CD4-positive, alpha-beta memory T cell (primary cell): ENCODE data around the gene VPS35L. TPM values are rescaled to one million over a fixed set of nuclear protein-coding genes. Genes with fewer than 3 reads are reported as not detected.
"Not testable (repeated sequence)": the region's sequence is repeated elsewhere in the genome, so short reads cannot be mapped to it uniquely, and the experiment has no call there.

Experiments
- CTCF ChIA-PET: fragments of 350-600 bp; sonication (Branson Sonifier 250); formaldehyde crosslinking; loops from one replicate; lab custom pipeline; 2021; ENCODE audit warnings: inconsistent platforms; ENCODE audit not compliant: partially characterized antibody; lab: Charles Lee
- POLR2A ChIA-PET: fragments of 350-600 bp; sonication (Branson Sonifier 250); formaldehyde crosslinking; loops from one replicate; lab custom pipeline; 2021; ENCODE audit not compliant: partially characterized antibody; lab: Charles Lee
- DNase-seq, 5 donors: peaks; one replicate each; pipeline versions ENCODE4 v3.0.0 to v3.0.0-alpha.2; 2020 to 2022; ENCODE audit warnings: mixed read lengths in 1 of 5
- H3K27ac ChIP-seq: one replicate; pipeline ENCODE4 v1.7.0; 2013; ENCODE audit warnings: low read depth, low read length
- H3K27me3 ChIP-seq: 2 replicates; pipeline ENCODE4 v1.7.0; 2013; ENCODE audit warnings: mild to moderate bottlenecking, low read length, moderate library complexity; ENCODE audit not compliant: insufficient read depth
- H3K36me3 ChIP-seq: 2 replicates; pipeline ENCODE4 v1.7.0; 2013; ENCODE audit warnings: mild to moderate bottlenecking, low read length, moderate library complexity; ENCODE audit not compliant: insufficient read depth
- H3K4me1 ChIP-seq: 2 replicates; pipeline ENCODE4 v1.7.0; 2013; ENCODE audit warnings: mild to moderate bottlenecking, low read length, moderate library complexity; ENCODE audit not compliant: insufficient read depth
- H3K4me3 ChIP-seq, 2 donors: one replicate each; pipeline ENCODE4 v1.7.0; 2013; ENCODE audit warnings: low read length in 2 of 2, mild to moderate bottlenecking in 1 of 2
- H3K9me3 ChIP-seq, 2 donors: one replicate each; pipeline ENCODE4 v1.7.0; 2013; ENCODE audit warnings: low read length in 2 of 2, control low read depth in 1 of 2; ENCODE audit not compliant: control insufficient read depth in 1 of 2
- H3K27ac Mint-ChIP-seq, 7 donors: one replicate each; pipeline ENCODE4 v1.8.0; 2020 to 2021; ENCODE audit warnings: mixed read lengths in 7 of 7, mild to moderate bottlenecking in 6 of 7, inconsistent platforms in 3 of 7, moderate library complexity in 3 of 7
- H3K27me3 Mint-ChIP-seq, 2 donors: one replicate each; pipeline ENCODE4 v1.8.0; 2020 to 2021; ENCODE audit warnings: mixed read lengths in 2 of 2
- H3K36me3 Mint-ChIP-seq, 2 donors: one replicate each; pipeline ENCODE4 v1.8.0; 2020 to 2021; ENCODE audit warnings: mixed read lengths in 2 of 2, inconsistent platforms in 1 of 2, mild to moderate bottlenecking in 1 of 2
- H3K4me1 Mint-ChIP-seq, 4 donors: one replicate each; pipeline ENCODE4 v1.8.0; 2020 to 2021; ENCODE audit warnings: mixed read lengths in 4 of 4, mild to moderate bottlenecking in 1 of 4
- H3K4me3 Mint-ChIP-seq, 8 donors: one replicate each; pipeline ENCODE4 v1.8.0; 2020 to 2021; ENCODE audit warnings: mixed read lengths in 8 of 8, mild to moderate bottlenecking in 7 of 8, moderate library complexity in 6 of 8, inconsistent platforms in 3 of 8
- H3K9me3 Mint-ChIP-seq, 8 donors: one replicate each; pipeline ENCODE4 v1.8.0; 2020 to 2021; ENCODE audit warnings: mixed read lengths in 8 of 8, mild to moderate bottlenecking in 5 of 8, inconsistent platforms in 3 of 8, moderate library complexity in 1 of 8
- intact Hi-C: fragments of 100-400 bp; cut with micrococcal nuclease; formaldehyde crosslinking; loops from one replicate; pipeline ENCODE4 v1.15.1; 2023
- polyA plus RNA-seq, 2 donors: library from polyadenylated mRNA; unstranded; fragments of 300-500 nt; fragmentation: Illumina TruSeq; gene quantifications; one replicate each; pipeline ENCODE4 v1.2.3, GENCODE V29; 2021
- total RNA-seq, 2 experiments: library from RNA; stranded (reverse); gene quantifications; one replicate each; pipeline ENCODE4 v1.2.3, GENCODE V29; 2021

VPS35L gene
- total and polyA plus RNA-seq, 4 experiments from 2014 or later, result 42.2 to 52.9 (median 48.6) TPM

DNA sequence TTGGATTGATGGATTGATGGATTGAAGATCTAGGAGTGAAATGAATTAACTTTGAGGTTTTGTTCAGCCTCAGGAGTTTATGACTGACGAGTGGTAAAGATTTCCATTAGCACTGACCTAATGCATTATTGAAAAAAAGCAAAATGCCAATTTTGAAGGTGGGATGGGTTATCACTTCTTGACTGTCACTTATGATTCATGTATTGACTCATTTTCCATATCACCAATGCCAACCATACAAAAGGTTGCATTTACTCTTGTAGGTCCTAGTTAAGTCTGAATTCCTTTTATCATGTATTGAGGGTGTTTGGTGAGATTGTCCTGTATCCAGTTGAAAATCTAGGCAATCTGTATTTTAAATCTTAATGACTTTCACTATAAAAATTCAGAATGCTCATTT is 104.9 kb downstream of the VPS35L start:
- intact Hi-C loops, result no loop called here
- Mint-ChIP-seq H3K4me3 (no peak overlapping the region), H3K27me3 (no peaks in the 10 kb centered on the region), H3K4me1 (peaks cover 0 to 3% (median 0%) of the 10 kb centered on the region in 4 donors), H3K36me3 (peaks cover 48 to 65% of the 10 kb centered on the region in 2 donors), H3K27ac (peak overlapping the region in 1 of 7 donors; percentile 57), H3K9me3 (peaks cover 0 to 3% (median 0%) of the 10 kb centered on the region in 8 donors)
- POLR2A ChIA-PET, result no interaction called here
- H3K36me3 ChIP-seq, result no peaks in the 10 kb centered on the region
- CTCF ChIA-PET, result no interaction called here
- H3K27me3 ChIP-seq, result no peaks in the 10 kb centered on the region
- no peak for DNase-seq
- H3K4me3 ChIP-seq, result no peak overlapping the region
- H3K9me3 ChIP-seq, result no peaks in the 10 kb centered on the region
- no peak overlapping the region for H3K27ac ChIP-seq
- no peaks in the 10 kb centered on the region for H3K4me1 ChIP-seq

DNA sequence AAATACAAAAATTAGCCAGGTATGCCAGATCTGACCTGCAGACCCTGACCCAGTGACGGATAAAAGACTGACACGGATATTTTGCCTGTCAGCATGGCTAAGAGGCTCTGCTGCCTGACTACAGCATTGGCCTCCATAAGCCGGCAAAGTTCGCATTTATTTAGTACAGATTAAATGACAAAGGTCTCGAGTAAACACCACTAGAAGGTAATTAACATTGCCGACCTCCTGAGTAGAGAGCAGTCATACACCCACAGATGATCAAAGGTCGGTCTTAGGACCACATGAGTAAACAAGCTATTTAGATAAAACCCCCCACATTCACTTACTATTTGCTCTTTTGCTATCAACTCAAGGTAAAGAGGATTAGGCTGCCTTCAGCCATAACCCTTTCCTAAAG is 106.8 kb downstream of the VPS35L start:
- Histone ChIP-seq H3K27me3 (no peaks in the 10 kb centered on the region), H3K36me3 (no peaks in the 10 kb centered on the region), H3K4me3 (no peak overlapping the region), H3K27ac (no peak overlapping the region), H3K9me3 (no peaks in the 10 kb centered on the region), H3K4me1 (no peaks in the 10 kb centered on the region)
- ChIA-PET POLR2A (interaction anchor here (1.2 kb wide), 1 partner anchor 11 kb away, joined by 3 read pairs; no protein-coding TSS in a partner anchor), CTCF (interaction anchor here (1.1 kb wide), 1 partner anchor 17 kb away, joined by 3 read pairs; no protein-coding TSS in a partner anchor)
- H3K36me3 Mint-ChIP-seq, result peaks cover 48 to 60% of the 10 kb centered on the region in 2 donors
- no peaks in the 10 kb centered on the region for H3K27me3 Mint-ChIP-seq
- intact Hi-C loops, result no loop called here
- H3K4me3 Mint-ChIP-seq, result no peak overlapping the region
- peaks cover 0 to 5% (median 0%) of the 10 kb centered on the region in 8 donors for H3K9me3 Mint-ChIP-seq
- no peak for DNase-seq
- H3K4me1 Mint-ChIP-seq, result peaks cover 0 to 3% (median 0%) of the 10 kb centered on the region in 4 donors
- H3K27ac Mint-ChIP-seq, result peak overlapping the region in 1 of 7 donors; percentile 48

DNA sequence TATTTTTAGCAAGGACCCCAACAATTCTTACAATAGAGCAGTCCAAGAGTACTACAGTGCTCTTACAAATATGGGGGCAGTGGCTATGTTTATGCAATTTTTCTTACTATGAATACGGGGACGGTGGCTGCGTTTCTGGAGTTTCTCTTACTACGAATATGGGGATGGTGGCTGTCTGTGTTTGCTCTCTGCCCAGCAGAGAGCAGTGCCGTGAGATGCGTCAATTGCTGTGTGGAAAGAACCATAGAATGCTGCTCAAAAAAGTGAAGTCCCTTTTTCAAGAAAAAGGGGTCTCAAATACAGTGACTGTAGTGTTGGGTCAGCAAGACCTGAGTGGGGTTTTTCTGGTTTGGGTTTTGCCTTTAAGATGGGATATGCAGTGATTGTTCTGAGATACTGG is 108.7 kb downstream of the VPS35L start:
- Mint-ChIP-seq H3K9me3 (peaks cover 0 to 5% (median 0%) of the 10 kb centered on the region in 8 donors), H3K36me3 (peaks cover 50 to 53% of the 10 kb centered on the region in 2 donors)

DNA sequence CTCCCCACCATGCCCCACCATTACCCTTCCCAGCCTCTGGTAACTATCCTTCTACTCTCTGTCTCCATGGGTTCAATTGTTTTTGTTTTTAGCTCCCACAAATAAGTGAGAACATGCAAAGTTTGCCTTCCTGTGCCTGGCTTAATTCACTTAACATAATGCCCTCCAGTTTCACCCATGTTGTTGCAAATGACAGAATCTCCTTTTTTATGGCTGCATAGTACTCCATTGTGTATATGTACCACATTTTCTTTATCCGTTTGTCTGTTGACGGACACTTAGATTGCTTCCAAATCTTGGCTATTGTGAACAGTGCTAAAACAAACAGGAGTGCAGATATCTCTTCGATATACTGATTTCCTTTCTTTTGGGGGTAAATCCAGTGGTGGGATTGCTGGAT is 109.8 kb downstream of the VPS35L start:
- H3K27ac ChIP-seq, H3K4me1 ChIP-seq, H3K4me3 Mint-ChIP-seq, H3K27me3 ChIP-seq, H3K9me3 Mint-ChIP-seq, H3K27me3 Mint-ChIP-seq, DNase-seq, H3K9me3 ChIP-seq, H3K4me1 Mint-ChIP-seq, intact Hi-C loops, POLR2A ChIA-PET, H3K27ac Mint-ChIP-seq, H3K4me3 ChIP-seq: not testable (repeated sequence)
- peaks cover 15% of the 10 kb centered on the region for H3K36me3 ChIP-seq
- H3K36me3 Mint-ChIP-seq, result peaks cover 51 to 55% of the 10 kb centered on the region in 2 donors
- CTCF ChIA-PET, result interaction anchor here (1.1 kb wide), 1 partner anchor 9 kb away, joined by 3 read pairs; no protein-coding TSS in a partner anchor

More for the DNA sequence above, 108.7 kb downstream of the VPS35L start:
- H3K36me3 ChIP-seq, result peaks cover 7% of the 10 kb centered on the region
- DNase-seq, result no peak
- H3K4me1 ChIP-seq, result no peaks in the 10 kb centered on the region
- H3K27ac ChIP-seq, result no peak overlapping the region
- no peak overlapping the region for H3K4me3 Mint-ChIP-seq
- H3K27me3 Mint-ChIP-seq, result no peaks in the 10 kb centered on the region
- H3K4me3 ChIP-seq, result no peak overlapping the region
- no peak overlapping the region for H3K27ac Mint-ChIP-seq
- peaks cover 0 to 3% (median 0%) of the 10 kb centered on the region in 4 donors for H3K4me1 Mint-ChIP-seq
- no peaks in the 10 kb centered on the region for H3K9me3 ChIP-seq
- intact Hi-C loops, result no loop called here
- H3K27me3 ChIP-seq, result no peaks in the 10 kb centered on the region
- ChIA-PET CTCF (interaction anchor here (0.6 to 1.0 kb wide), 2 partner anchors 170 to 243 kb away, joined by 3 read pairs; no protein-coding TSS in a partner anchor), POLR2A (no interaction called here)

DNA sequence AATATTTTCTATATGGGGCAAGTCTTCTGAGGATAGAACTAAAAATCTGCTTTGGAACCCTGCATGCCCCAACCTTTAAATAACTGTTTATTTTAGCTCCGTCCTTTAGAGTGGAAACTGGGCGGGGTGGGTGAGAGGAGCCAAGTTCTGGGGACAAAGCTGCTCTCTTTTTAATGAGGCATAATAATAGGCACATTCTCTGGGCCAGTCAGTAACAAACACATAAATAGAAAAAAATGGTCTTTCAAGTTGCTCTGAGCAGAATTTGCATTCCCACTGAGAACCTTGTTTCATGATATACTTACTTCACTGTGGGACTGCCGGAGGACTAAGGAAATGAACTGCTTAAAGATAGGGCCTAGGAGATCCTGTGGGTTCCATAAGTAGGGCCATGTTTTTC is 111.0 kb downstream of the VPS35L start:
- no peaks in the 10 kb centered on the region for H3K27me3 ChIP-seq
- H3K36me3 Mint-ChIP-seq, result peaks cover 49 to 51% of the 10 kb centered on the region in 2 donors
- no peak overlapping the region for H3K27ac ChIP-seq

DNA sequence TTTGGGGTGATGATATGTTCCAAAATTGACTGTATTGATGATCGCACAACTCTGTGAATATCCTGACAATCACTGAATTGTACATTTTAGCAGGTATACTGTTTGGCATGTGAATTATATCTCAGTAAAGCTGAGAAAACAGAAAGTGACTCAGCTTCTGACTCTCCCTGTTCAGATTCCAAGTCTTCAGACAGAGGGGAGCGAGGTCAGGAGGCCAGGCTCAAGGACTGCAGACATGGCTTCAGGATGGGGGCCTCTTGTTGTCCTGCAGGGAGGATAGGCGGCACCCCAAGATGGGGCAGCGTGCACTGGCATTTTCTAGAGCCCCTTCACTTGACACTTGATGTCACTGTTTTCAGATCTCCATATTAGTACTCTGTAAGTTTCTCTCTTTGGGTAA is 116.9 kb downstream of the VPS35L start:
- no peaks in the 10 kb centered on the region for H3K27me3 Mint-ChIP-seq
- Histone ChIP-seq H3K36me3 (peaks cover 19% of the 10 kb centered on the region), H3K27ac (no peak overlapping the region), H3K27me3 (no peaks in the 10 kb centered on the region), H3K4me1 (no peaks in the 10 kb centered on the region), H3K9me3 (no peaks in the 10 kb centered on the region), H3K4me3 (no peak overlapping the region)
- peaks cover 37 to 58% of the 10 kb centered on the region in 2 donors for H3K36me3 Mint-ChIP-seq
- H3K9me3 Mint-ChIP-seq, result no peaks in the 10 kb centered on the region
- POLR2A ChIA-PET, result no interaction called here
- H3K4me1 Mint-ChIP-seq, result peaks cover 0 to 2% (median 0%) of the 10 kb centered on the region in 4 donors
- no peak for DNase-seq
- intact Hi-C loops, result no loop called here
- peak overlapping the region in 2 of 7 donors; percentile 29 to 32 for H3K27ac Mint-ChIP-seq
- CTCF ChIA-PET, result interaction anchor here (1.9 kb wide), 1 partner anchor 24 kb away, joined by 5 read pairs; no protein-coding TSS in a partner anchor
- no peak overlapping the region for H3K4me3 Mint-ChIP-seq

More for the DNA sequence above, 111.0 kb downstream of the VPS35L start:
- H3K4me3 ChIP-seq, result no peak overlapping the region
- ChIA-PET CTCF (no interaction called here), POLR2A (no interaction called here)
- H3K4me1 ChIP-seq, result no peaks in the 10 kb centered on the region
- H3K36me3 ChIP-seq, result peaks cover 19% of the 10 kb centered on the region
- no peak for DNase-seq
- H3K4me3 Mint-ChIP-seq, result no peak overlapping the region
- H3K9me3 Mint-ChIP-seq, result peaks cover 0 to 5% (median 0%) of the 10 kb centered on the region in 8 donors
- H3K9me3 ChIP-seq, result no peaks in the 10 kb centered on the region
- H3K4me1 Mint-ChIP-seq, result no peaks in the 10 kb centered on the region
- no peaks in the 10 kb centered on the region for H3K27me3 Mint-ChIP-seq
- H3K27ac Mint-ChIP-seq, result no peak overlapping the region
- intact Hi-C loops, result no loop called here

DNA sequence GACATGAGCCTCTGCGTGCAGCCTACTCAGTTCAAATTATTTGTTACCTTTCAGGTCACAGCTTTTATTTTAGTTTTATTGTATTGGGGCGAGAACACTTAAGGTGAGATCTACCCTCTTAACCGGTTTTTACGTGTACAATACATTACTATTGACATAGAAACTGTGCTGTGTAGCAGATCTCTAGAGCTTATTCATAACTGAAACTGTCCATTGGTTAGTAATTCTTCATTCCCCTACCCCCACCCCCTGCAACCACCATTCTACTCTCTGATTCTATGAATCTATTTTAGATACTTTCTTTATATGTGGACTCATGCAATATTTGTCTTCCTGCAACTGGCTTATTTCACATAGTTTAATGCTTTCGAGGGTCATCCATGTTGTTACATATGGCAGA is 119.0 kb downstream of the VPS35L start:
- Mint-ChIP-seq H3K9me3 (no peaks in the 10 kb centered on the region), H3K27ac (peak overlapping the region in 1 of 7 donors; percentile 17), H3K4me3 (no peak overlapping the region), H3K4me1 (peaks cover 0 to 2% (median 0%) of the 10 kb centered on the region in 4 donors), H3K27me3 (no peaks in the 10 kb centered on the region), H3K36me3 (peaks cover 37 to 46% of the 10 kb centered on the region in 2 donors)
- Histone ChIP-seq H3K27me3 (no peaks in the 10 kb centered on the region), H3K36me3 (peaks cover 8% of the 10 kb centered on the region), H3K4me3 (no peak overlapping the region), H3K27ac (no peak overlapping the region), H3K9me3 (no peaks in the 10 kb centered on the region), H3K4me1 (no peaks in the 10 kb centered on the region)
- POLR2A ChIA-PET, result interaction anchor here (1.2 kb wide), 1 partner anchor 12 kb away, joined by 3 read pairs; no protein-coding TSS in a partner anchor
- CTCF ChIA-PET, result interaction anchor here (1.0 kb wide), 1 partner anchor 10 kb away, joined by 3 read pairs; no protein-coding TSS in a partner anchor
- no peak for DNase-seq
- intact Hi-C loops, result no loop called here
